Liver (tissue), 9 donors: ENCODE results near the gene AMIGO1. TPM values are rescaled to one million over a fixed set of nuclear protein-coding genes. Genes with fewer than 3 reads are reported as not detected.

Source experiments
- DNase-seq: peaks from one replicate; pipeline ENCODE4 v3.0.0-alpha.2; 2017; ENCODE audit warnings: low spot score
- H3K27ac ChIP-seq, 2 donors: one replicate each; pipeline ENCODE4 v1.7.0; 2013; ENCODE audit warnings: inconsistent platforms in 2 of 2, low read length in 2 of 2, control low read depth in 1 of 2, low read depth in 1 of 2, mild to moderate bottlenecking in 1 of 2
- H3K27me3 ChIP-seq, 4 donors: one replicate each; pipeline versions ENCODE4 v1.6.1 to v1.7.0; 2013; ENCODE audit warnings: low read length in 3 of 4, inconsistent platforms in 1 of 4, mild to moderate bottlenecking in 1 of 4, moderate library complexity in 1 of 4; ENCODE audit not compliant: control insufficient read depth in 4 of 4, insufficient read depth in 4 of 4
- H3K36me3 ChIP-seq, 4 donors: one replicate each; pipeline versions ENCODE4 v1.6.1 to v1.7.0; 2013; ENCODE audit warnings: low read length in 3 of 4, mild to moderate bottlenecking in 3 of 4, low read depth in 1 of 4, moderate library complexity in 1 of 4; ENCODE audit not compliant: control insufficient read depth in 4 of 4, insufficient read depth in 3 of 4
- H3K4me1 ChIP-seq, 4 donors: one replicate each; pipeline versions ENCODE4 v1.6.1 to v1.7.0; 2013; ENCODE audit warnings: low read length in 3 of 4, mild to moderate bottlenecking in 3 of 4, moderate library complexity in 1 of 4; ENCODE audit not compliant: control insufficient read depth in 4 of 4, insufficient read depth in 4 of 4
- H3K4me3 ChIP-seq, 3 donors: one replicate each; pipeline versions ENCODE4 v1.6.1 to v1.7.0; 2013; ENCODE audit warnings: low read length in 3 of 3, control low read depth in 1 of 3, low read depth in 1 of 3, mild to moderate bottlenecking in 1 of 3
- H3K9ac ChIP-seq, 2 donors: one replicate each; pipeline ENCODE4 v1.7.0; 2013; ENCODE audit warnings: low read length in 2 of 2, mild to moderate bottlenecking in 2 of 2, moderate library complexity in 2 of 2, control low read depth in 1 of 2, low read depth in 1 of 2
- H3K9me3 ChIP-seq, 4 donors: one replicate each; pipeline versions ENCODE4 v1.6.1 to v1.7.0; 2013; ENCODE audit warnings: low read length in 3 of 4; ENCODE audit not compliant: control insufficient read depth in 4 of 4
- ATF3 ChIP-seq: IDR thresholded peaks from 2 replicates; pipeline ENCODE4 v1.6.1; 2016; ENCODE audit warnings: antibody characterized with exemption
- FOXA2 ChIP-seq: IDR thresholded peaks from 2 replicates; pipeline ENCODE4 v1.6.1; 2016; ENCODE audit warnings: antibody characterized with exemption
- HNF4A ChIP-seq, 2 donors: conservative IDR thresholded peaks; 2 replicates each; pipeline ENCODE4 v1.6.1; 2016; ENCODE audit warnings: antibody characterized with exemption in 2 of 2, mild to moderate bottlenecking in 2 of 2
- JUND ChIP-seq, 2 donors: IDR thresholded peaks; 2 replicates each; pipeline ENCODE4 v1.6.1; 2016; ENCODE audit warnings: antibody characterized with exemption in 2 of 2
- MAX ChIP-seq: IDR thresholded peaks from 2 replicates; pipeline ENCODE4 v1.6.1; 2016; ENCODE audit warnings: antibody characterized with exemption
- NR2F2 ChIP-seq: IDR thresholded peaks from 2 replicates; pipeline ENCODE4 v1.6.1; 2016; ENCODE audit warnings: antibody characterized with exemption
- REST ChIP-seq: IDR thresholded peaks from 2 replicates; pipeline ENCODE4 v1.6.1; 2016; ENCODE audit warnings: antibody characterized with exemption, mild to moderate bottlenecking
- RXRA ChIP-seq, 2 donors: IDR thresholded peaks; 2 replicates each; pipeline ENCODE4 v1.6.1; 2017 to 2018; ENCODE audit warnings: antibody characterized with exemption in 2 of 2, mild to moderate bottlenecking in 1 of 2
- SP1 ChIP-seq: IDR thresholded peaks from 2 replicates; pipeline ENCODE4 v1.6.1; 2018; ENCODE audit warnings: antibody characterized with exemption, mild to moderate bottlenecking
- YY1 ChIP-seq: IDR thresholded peaks from 2 replicates; pipeline ENCODE4 v1.6.1; 2016; ENCODE audit warnings: antibody characterized with exemption, mild to moderate bottlenecking
- WGBS: extraction: QIAGEN DNeasy Blood & Tissue Kit; methylation state at CpG from one replicate; pipeline ENCODE4 v1.1.7; 2013; 5-methylcytosine and 5-hydroxymethylcytosine counted together
- polyA plus RNA-seq, 2 donors: library from polyadenylated mRNA; stranded (reverse) in 1 of 2; unstranded in 1 of 2; fragments of 200-250 nt in 1 of 2; fragments of >200 nt in 1 of 2; fragmentation: Nextera tagmentation in 1 of 2; extraction: Ambion mirVana in 1 of 2; gene quantifications; one replicate each; pipeline versions ENCODE4 v1.2.1 to v1.2.3, GENCODE V29; 2013 to 2015
- total RNA-seq, 2 donors: library from RNA; depleted of rRNA; stranded (reverse); fragments of >200 nt; gene quantifications; one replicate each; pipeline ENCODE4 v1.2.3, GENCODE V29; 2014
- donor health status: healthy.
- donor health status: healthy.
- donor health status: healthy.
- donor health status: healthy.
- donor health status: healthy.

Gene AMIGO1
- total and polyA plus RNA-seq, 4 donors, result 0.75 to 4.6 (median 1.9) TPM

GRCh38 chr1:109538827-109539555 lies 29.5 kb upstream of the AMIGO1 start (continued):
- TF ChIP-seq REST (no peak), YY1 (no peak)

GRCh38 chr1:109537450-109538178 lies 28.1 kb upstream of the AMIGO1 start:
- no peak for TF ChIP-seq HNF4A (conservative IDR thresholded peaks at IDR 0.05)
- TF ChIP-seq SP1, result no peak
- TF ChIP-seq REST, result no peak
- no peak for TF ChIP-seq ATF3
- no peak for TF ChIP-seq YY1
- TF ChIP-seq RXRA (IDR thresholded peaks at IDR 0.05), result no peak
- no peak for TF ChIP-seq NR2F2
- no peak for DNase-seq
- Histone ChIP-seq H3K27ac (no peak overlapping the region), H3K36me3 (no peaks in the 10 kb centered on the region), H3K9me3 (no peaks in the 10 kb centered on the region), H3K9ac (no peak overlapping the region), H3K27me3 (no peaks in the 10 kb centered on the region), H3K4me3 (no peak overlapping the region), H3K4me1 (no peaks in the 10 kb centered on the region)
- WGBS, result 91% methylated on average over 9 of the region's 9 CpGs

- no peaks in the 10 kb centered on the region for H3K36me3 ChIP-seq
- peaks cover 0 to 4% (median 1%) of the 10 kb centered on the region in 4 donors for H3K4me1 ChIP-seq
- H3K4me3 ChIP-seq, result no peak overlapping the region
- DNase-seq, result no peak
- no peaks in the 10 kb centered on the region for H3K9me3 ChIP-seq
- H3K9ac ChIP-seq, result no peak overlapping the region
- WGBS, result 83% methylated on average over 5 of the region's 5 CpGs
- H3K27me3 ChIP-seq, result no peaks in the 10 kb centered on the region
- no peak overlapping the region for H3K27ac ChIP-seq
- TF ChIP-seq JUND (IDR thresholded peaks at IDR 0.05) (no peak), MAX (no peak), YY1 (no peak), SP1 (no peak), FOXA2 (no peak), RXRA (IDR thresholded peaks at IDR 0.05) (no peak)
Observed at GRCh38 chr1:109535971-109536491, 26.5 kb upstream of the AMIGO1 start.
